A549 (cell line): ENCODE results near the gene RBM12. TPM values are rescaled to one million over a fixed set of nuclear protein-coding genes. Genes with fewer than 3 reads are reported as not detected.
"Not testable (repeated sequence)": the region's sequence is repeated elsewhere in the genome, so short reads cannot be mapped to it uniquely, and the experiment has no call there.

ENCODE experiments used
- ATAC-seq, 2 experiments: fragments of 200-7000 bp in 1 of 2; fragments of >200 bp in 1 of 2; cut with Nextera tagmentation in 1 of 2; cut with Tn5 transposase in 1 of 2; 3 replicates each; pipeline versions ENCODE4 v1.8.0 to v1.9.1; 2018 to 2020; ENCODE audit warnings: mild to moderate bottlenecking in 1 of 2, moderate library complexity in 1 of 2
- CTCF ChIA-PET: fragments of 300-600 bp; sonication (Branson Sonifier 250); formaldehyde crosslinking; extraction: SDS; loops from one replicate; lab custom pipeline; 2021; ENCODE audit warnings: antibody characterized with exemption, inconsistent platforms; lab: Yijun Ruan, JAX
- POLR2A ChIA-PET: fragments of 350-600 bp; formaldehyde crosslinking; extraction: SDS; loops from one replicate; lab custom pipeline; 2021; ENCODE audit warnings: antibody characterized with exemption, inconsistent platforms; lab: Yijun Ruan, JAX
- DNase-seq, 2 experiments: peaks; one replicate each; pipeline versions ENCODE4 v3.0.0 to v3.0.0-alpha.2; 2011 to 2016; ENCODE audit warnings: low read depth in 1 of 2, low spot score in 1 of 2
- FAIRE-seq: peaks from 2 replicates; lab custom pipeline; 2011; peaks lifted over from hg19 to GRCh38; lab: Jason Lieb, UNC
- H3K27ac ChIP-seq, 2 experiments: fragments of >200 bp; sonication (Bioruptor Twin); formaldehyde crosslinking; 3 replicates each; pipeline ENCODE4 v1.5.1; 2016 to 2017
- H3K4me1 ChIP-seq: fragments of >200 bp; sonication (Bioruptor Twin); formaldehyde crosslinking; 3 replicates; pipeline ENCODE4 v1.6.1; 2016
- H3K4me2 ChIP-seq: fragments of >200 bp; sonication (Bioruptor Twin); formaldehyde crosslinking; 3 replicates; pipeline ENCODE4 v1.6.1; 2016
- H3K4me3 ChIP-seq: fragments of >200 bp; sonication (Bioruptor Twin); formaldehyde crosslinking; 3 replicates; pipeline ENCODE4 v1.5.1; 2016
- H3K9me3 ChIP-seq: fragments of >200 bp; sonication (Bioruptor Twin); formaldehyde crosslinking; 3 replicates; pipeline ENCODE4 v1.6.1; 2016
- ATOH8 ChIP-seq: fragments of 250-450 bp; sonication (Bioruptor Pico); IDR thresholded peaks from 2 replicates; pipeline ENCODE4 v1.5.0; 2020; ENCODE audit warnings: low read depth, mild to moderate bottlenecking, moderate library complexity
- CHD4 ChIP-seq: fragments of 200-600 bp; sonication (generic); IDR thresholded peaks from 2 replicates; pipeline ENCODE4 v1.6.1; 2016; ENCODE audit warnings: antibody characterized with exemption, mild to moderate bottlenecking, borderline replicate concordance
- EHF ChIP-seq: fragments of 250-450 bp; sonication (Bioruptor Pico); IDR thresholded peaks from 2 replicates; pipeline ENCODE4 v1.5.0; 2020; ENCODE audit warnings: mild to moderate bottlenecking
- EHMT2 ChIP-seq: fragments of 200-600 bp; sonication (generic); IDR thresholded peaks from 2 replicates; pipeline ENCODE4 v1.6.1; 2016; ENCODE audit warnings: antibody characterized with exemption, low read depth, mild to moderate bottlenecking, moderate library complexity
- HDAC2 ChIP-seq: fragments of 200-600 bp; sonication (generic); IDR thresholded peaks from 2 replicates; pipeline ENCODE4 v1.6.1; 2016
- HEYL ChIP-seq: fragments of 250-450 bp; sonication (Bioruptor Pico); IDR thresholded peaks from 2 replicates; pipeline ENCODE4 v1.8.0; 2021; ENCODE audit warnings: mild to moderate bottlenecking, moderate library complexity
- HOXA7 ChIP-seq: fragments of 250-450 bp; sonication (Bioruptor Pico); IDR thresholded peaks from 2 replicates; pipeline ENCODE4 v1.5.0; 2020; ENCODE audit warnings: mild to moderate bottlenecking, moderate library complexity
- JUN ChIP-seq, 2 experiments: fragments of >200 bp; sonication (Bioruptor Twin); formaldehyde crosslinking; IDR thresholded peaks; 2 replicates in 1 of 2; 3 replicates in 1 of 2; pipeline ENCODE4 v1.6.1; 2016 to 2017
- KDM1A ChIP-seq: fragments of 200-600 bp; sonication (generic); IDR thresholded peaks from 2 replicates; pipeline ENCODE4 v1.6.1; 2016; ENCODE audit warnings: low read depth, mild to moderate bottlenecking
- NPAS2 ChIP-seq: fragments of 250-450 bp; sonication (Bioruptor Pico); IDR thresholded peaks from 2 replicates; pipeline ENCODE4 v1.8.0; 2022; ENCODE audit warnings: mild to moderate bottlenecking, moderate library complexity, borderline replicate concordance
- NR3C1 ChIP-seq: fragments of >200 bp; sonication (Bioruptor Twin); formaldehyde crosslinking; IDR thresholded peaks from 3 replicates; pipeline ENCODE4 v1.6.1; 2017
- POLR2A ChIP-seq: IDR thresholded peaks from 2 replicates; pipeline ENCODE4 v1.6.1; 2012; ENCODE audit warnings: mild to moderate bottlenecking, low read length
- POLR2AphosphoS2 ChIP-seq: conservative IDR thresholded peaks from 2 replicates; pipeline ENCODE4 v1.6.1; 2012; ENCODE audit warnings: low read length, improper control_type of control experiment, inconsistent platforms
- RFX5 ChIP-seq: fragments of 450-650 bp; IDR thresholded peaks from 2 replicates; pipeline ENCODE4 v1.7.1; 2014; ENCODE audit warnings: antibody characterized with exemption, mild to moderate bottlenecking, moderate library complexity
- TP53 ChIP-seq: fragments of 250-450 bp; sonication (Bioruptor Pico); IDR thresholded peaks from 2 replicates; pipeline ENCODE4 v1.5.0; 2021; ENCODE audit warnings: mild to moderate bottlenecking, moderate library complexity
- USF2 ChIP-seq: fragments of 450-650 bp; IDR thresholded peaks from 2 replicates; pipeline ENCODE4 v1.6.1; 2014; ENCODE audit warnings: antibody characterized with exemption
- ZNF302 ChIP-seq: fragments of 250-450 bp; sonication (Bioruptor Pico); IDR thresholded peaks from 2 replicates; pipeline ENCODE4 v1.9.0; 2021; ENCODE audit warnings: inconsistent platforms, mild to moderate bottlenecking, moderate library complexity
- WGBS: methylation state at CpG from one replicate; pipeline ENCODE4 v1.1.6; 2017; ENCODE audit errors: missing lambda C conversion rate; 5-methylcytosine and 5-hydroxymethylcytosine counted together
- polyA plus RNA-seq, 4 experiments: library from polyadenylated mRNA; depleted of rRNA in 3 of 4; stranded (reverse); fragments of >200 nt; fragmentation: RNase III in 1 of 4; extraction: RNeasy Plus Mini Kit Qiagen cat#74134 plus additional on column Dnase treatment in 1 of 4; gene quantifications; 2 replicates in 3 of 4; 3 replicates in 1 of 4; pipeline ENCODE4 v1.2.3, GENCODE V29; 2011 to 2017

The RBM12 gene
- polyA plus RNA-seq, 2 of the 4 experiments (the other 2 are of a cell fraction), result 49.9 to 119 TPM

GRCh38 chr20:35709259-35709658 is 44.6 kb upstream of the RBM12 start:
- peaks cover 20% of the 10 kb centered on the region; the same call in 1 of the 3 replicates for H3K4me1 ChIP-seq
- ChIA-PET POLR2A (no interaction called here), CTCF (interaction anchor here (2.3 to 3.7 kb wide), 3 partner anchors 8 to 175 kb away, joined by 8 to 15 read pairs (median 8); no protein-coding TSS in a partner anchor)
- DNase-seq, result no peak
- no peak for FAIRE-seq
- no peak overlapping the region for H3K27ac ChIP-seq
- H3K9me3 ChIP-seq, result no peaks in the 10 kb centered on the region
- H3K4me3 ChIP-seq, result no peak overlapping the region
- 90% methylated on average over 1 of the region's 1 CpG for WGBS
- ATAC-seq, result no peak; a peak in 1 of 6 replicates
- H3K4me2 ChIP-seq, result no peak overlapping the region
- TF ChIP-seq POLR2A, result no peak

GRCh38 chr20:35708502-35708901 is 43.8 kb upstream of the RBM12 start:
- FAIRE-seq (no peak), ATAC-seq (no peak), DNase-seq (no peak)
- ChIA-PET CTCF (interaction anchor here (1.5 to 3.7 kb wide), 3 partner anchors 11 to 176 kb away, joined by 5 to 15 read pairs (median 8); no protein-coding TSS in a partner anchor), POLR2A (interaction anchor here (0.9 to 1.9 kb wide), 3 partner anchors 9 to 245 kb away, joined by 5 to 8 read pairs (median 6); partner anchors contain the start of genes NFS1, ROMO1 and SCAND1)
- Histone ChIP-seq H3K4me3 (no peak overlapping the region), H3K4me2 (no peak overlapping the region), H3K27ac (no peak overlapping the region), H3K9me3 (no peaks in the 10 kb centered on the region), H3K4me1 (peaks cover 20% of the 10 kb centered on the region; the same call in 1 of the 3 replicates)
- no peak for TF ChIP-seq TP53 (CRISPR knock-in tag)
- no peak for TF ChIP-seq KDM1A
- no peak for TF ChIP-seq HDAC2
- TF ChIP-seq HEYL (CRISPR knock-in tag), result no peak
- TF ChIP-seq RFX5, result no peak
- no peak for TF ChIP-seq NPAS2 (CRISPR knock-in tag)
- no peak for TF ChIP-seq JUN (IDR thresholded peaks at IDR 0.05)
- TF ChIP-seq EHMT2, result no peak
- no peak for TF ChIP-seq NR3C1
- no peak for TF ChIP-seq ZNF302
- TF ChIP-seq HOXA7 (CRISPR knock-in tag), result no peak
- TF ChIP-seq CHD4, result no peak
- TF ChIP-seq ATOH8 (CRISPR knock-in tag), result no peak
- no peak for TF ChIP-seq USF2
- TF ChIP-seq EHF (CRISPR knock-in tag), result no peak
- TF ChIP-seq, all 56 proteins: peak for 0
- 70% methylated on average over 1 of the region's 1 CpG for WGBS

GRCh38 chr20:35706591-35707529 is 42.2 kb upstream of the RBM12 start:
- H3K4me3 ChIP-seq, FAIRE-seq, DNase-seq, H3K4me2 ChIP-seq, H3K9me3 ChIP-seq, ATAC-seq, H3K27ac ChIP-seq: not testable (repeated sequence)
- CTCF ChIA-PET, result interaction anchor here (0.8 to 2.1 kb wide), 4 partner anchors 10 to 247 kb away, joined by 3 to 5 read pairs (median 5); partner anchors contain the start of gene SCAND1
- POLR2A ChIA-PET, result interaction anchor here (1.9 kb wide), 1 partner anchor 8 kb away, joined by 8 read pairs; the partner anchor contains the start of genes NFS1 and ROMO1
- peaks cover 22% of the 10 kb centered on the region; the same call in 2 of the 3 replicates for H3K4me1 ChIP-seq
- 93% methylated on average over 17 of the region's 17 CpGs for WGBS

- DNase-seq, H3K4me3 ChIP-seq, H3K27ac ChIP-seq, ATAC-seq, H3K9me3 ChIP-seq, H3K4me2 ChIP-seq, FAIRE-seq: not testable (repeated sequence)
- TF ChIP-seq POLR2AphosphoS2, result 0 out of 2 replicates have a peak, but pooled peaks have one; percentile 71
- POLR2A ChIA-PET, result interaction anchor here (0.6 kb wide), 1 partner anchor 24 kb away, joined by 3 read pairs; no protein-coding TSS in a partner anchor
- WGBS, result 90% methylated on average over 11 of the region's 11 CpGs
- CTCF ChIA-PET, result interaction anchor here (0.6 to 2.1 kb wide), 6 partner anchors 9 to 248 kb away, joined by 3 to 7 read pairs (median 5); partner anchors contain the start of gene SCAND1
- peaks cover 19% of the 10 kb centered on the region; the same call in 2 of the 3 replicates for H3K4me1 ChIP-seq
These were observed 41.2 kb upstream of the RBM12 start for GRCh38 chr20:35705894-35706293.
